Gastrocnemius medialis (tissue), 4 donors: ENCODE data around the gene PSMD13.

ENCODE experiments used
- CTCF ChIP-seq, 5 experiments: fragments of 450-650 bp in 3 of 5; fragments of 200-600 bp in 2 of 5; sonication (generic) in 2 of 5; IDR thresholded peaks in 4 of 5; conservative IDR thresholded peaks in 1 of 5; 1 replicate in 4 of 5; 2 replicates in 1 of 5; pipeline ENCODE4 v1.5.1; 2016 to 2019; ENCODE audit warnings: antibody characterized with exemption in 5 of 5, mild to moderate bottlenecking in 3 of 5, moderate library complexity in 3 of 5
- POLR2A ChIP-seq, 2 donors: fragments of 450-650 bp; IDR thresholded peaks; one replicate each; pipeline ENCODE4 v1.6.1; 2017; ENCODE audit warnings: antibody characterized with exemption in 2 of 2, mild to moderate bottlenecking in 2 of 2, moderate library complexity in 2 of 2

- TF ChIP-seq CTCF (IDR thresholded peaks at IDR 0.05 in 4 of 5, conservative IDR thresholded peaks at IDR 0.05 in 1 of 5): no peak
- TF ChIP-seq POLR2A (IDR thresholded peaks at IDR 0.05): no peak
Observed at GRCh38 chr11:211741-212140, 25.0 kb upstream of the PSMD13 start.
